GM18861 (cell line): Measurements from ENCODE around the gene CTSH.
"Not testable (repeated sequence)": the region's sequence is repeated elsewhere in the genome, so short reads cannot be mapped to it uniquely, and the experiment has no call there.

ENCODE experiments used
- ATAC-seq: cut with Tn5 transposase; IDR thresholded peaks from one replicate; pipeline ENCODE4 v1.9.1; 2021; ENCODE audit not compliant: unreplicated experiment

The CTSH gene

GRCh38 chr15:78923015-78923414 lies 21.8 kb downstream of the CTSH start:
- ATAC-seq: no peak

GRCh38 chr15:78922527-78922926 lies 22.3 kb downstream of the CTSH start:
- ATAC-seq: no peak

DNA sequence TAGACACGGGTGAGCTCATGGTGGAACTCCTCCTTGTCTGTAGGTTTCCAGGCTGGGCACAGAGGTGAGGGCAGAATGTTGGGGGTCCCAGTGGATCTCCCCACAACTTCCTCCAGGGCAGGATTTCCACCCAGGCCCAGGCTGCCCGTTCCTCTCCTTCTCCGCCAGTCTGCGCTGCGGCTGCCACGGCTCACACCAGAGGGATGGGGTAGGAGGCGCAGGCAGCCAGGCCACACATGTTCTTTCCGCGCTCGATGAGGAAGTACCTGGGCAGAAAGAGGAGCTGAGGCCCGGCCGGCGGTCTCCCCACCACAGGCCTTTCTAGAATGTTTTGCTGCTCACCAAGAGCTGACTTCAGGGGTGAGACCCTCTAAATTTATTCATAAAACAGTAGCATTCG lies 22.9 kb downstream of the CTSH start:
- no peak for ATAC-seq

DNA sequence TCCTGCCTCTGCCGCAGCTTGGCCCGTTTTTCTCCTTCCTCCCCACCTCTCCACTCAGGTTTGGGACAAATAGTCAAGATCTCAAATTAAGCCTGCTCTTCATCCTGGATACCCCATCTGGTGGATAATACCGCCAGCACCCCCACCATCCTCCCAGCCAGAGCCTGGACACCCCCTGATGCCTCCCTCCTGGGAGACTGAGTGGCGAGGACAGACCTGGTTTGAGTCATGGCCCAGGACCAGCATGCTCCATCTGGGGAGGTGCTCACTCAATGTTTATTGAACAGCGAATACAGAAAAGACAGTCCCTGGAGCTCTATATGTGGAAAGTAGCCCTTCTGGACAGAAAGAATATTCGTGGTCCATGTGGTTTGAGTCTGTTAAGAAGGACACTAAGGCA lies 23.3 kb downstream of the CTSH start:
- no peak for ATAC-seq

- no peak for ATAC-seq
Observed at GRCh38 chr15:78917888-78918287, 27.0 kb downstream of the CTSH start.

GRCh38 chr15:78916088-78916487 lies 28.8 kb downstream of the CTSH start:
- no peak for ATAC-seq

- ATAC-seq: no peak
Observed at GRCh38 chr15:78915341-78916087, 29.3 kb downstream of the CTSH start.

- no peak for ATAC-seq
Observed at GRCh38 chr15:78914027-78914764, 30.6 kb downstream of the CTSH start.

GRCh38 chr15:78913012-78913411 lies 31.8 kb downstream of the CTSH start:
- ATAC-seq: no peak

- no peak for ATAC-seq
Observed at GRCh38 chr15:78912316-78912715, 32.5 kb downstream of the CTSH start.

DNA sequence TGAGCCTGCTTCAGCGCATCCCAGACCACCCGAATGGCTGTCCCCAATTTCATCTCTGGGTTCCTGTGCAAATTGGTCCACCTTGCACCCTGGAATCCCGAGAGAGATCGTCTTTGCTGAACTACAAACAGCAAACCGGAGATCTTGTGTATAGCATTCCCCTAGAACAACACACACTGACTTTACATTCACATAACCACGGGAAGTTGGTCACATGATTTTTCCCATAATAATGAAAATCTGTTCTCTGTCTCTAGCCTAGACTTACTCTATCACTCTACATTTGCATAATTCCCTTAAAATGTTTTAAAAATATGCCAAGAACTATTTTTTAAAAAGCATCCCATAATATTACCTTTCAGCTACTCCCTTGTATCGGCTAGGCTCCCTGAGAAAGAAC lies 34.6 kb downstream of the CTSH start:
- no peak for ATAC-seq

GRCh38 chr15:78909791-78910228 lies 35.0 kb downstream of the CTSH start:
- ATAC-seq: no peak

GRCh38 chr15:78909160-78909695 lies 35.6 kb downstream of the CTSH start:
- ATAC-seq: no peak

GRCh38 chr15:78907577-78907976 lies 37.3 kb downstream of the CTSH start:
- ATAC-seq: no peak

- ATAC-seq: no peak
Observed at GRCh38 chr15:78906316-78906620, 38.6 kb downstream of the CTSH start.

- no peak for ATAC-seq
Observed at GRCh38 chr15:78904599-78905358, 40.1 kb downstream of the CTSH start.

- not testable (repeated sequence) for ATAC-seq
Observed at GRCh38 chr15:78902281-78903032, 42.4 kb downstream of the CTSH start.

GRCh38 chr15:78900819-78901533 lies 43.9 kb downstream of the CTSH start:
- not testable (repeated sequence) for ATAC-seq

DNA sequence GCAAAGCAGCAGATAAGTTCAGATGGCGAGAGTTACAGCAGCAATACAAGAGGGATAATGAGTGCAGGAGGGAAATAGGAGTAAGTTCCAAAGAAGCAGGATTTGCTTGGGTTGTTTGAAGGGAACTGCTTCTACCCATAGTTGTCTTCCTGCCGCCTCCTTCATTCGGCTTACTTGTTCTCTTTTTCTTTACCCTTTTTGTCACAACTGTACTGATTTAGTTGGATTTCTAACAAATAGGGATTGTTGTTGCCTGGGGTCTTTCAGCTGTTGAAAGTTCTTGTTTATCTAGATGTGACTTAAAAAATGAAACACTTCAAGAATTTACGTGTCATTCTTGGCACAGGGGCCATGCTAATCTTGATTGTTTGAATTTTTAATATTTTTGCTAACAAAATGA lies 46.3 kb downstream of the CTSH start:
- ATAC-seq: no peak

- no peak for ATAC-seq
Observed at GRCh38 chr15:78895471-78895870, 49.4 kb downstream of the CTSH start.
